Activated T-cell treated with anti-CD3 and anti-CD28 coated beads for 1 hour (primary cell): ENCODE measurements around the gene TMEM50A.
"Not testable (repeated sequence)": the region's sequence is repeated elsewhere in the genome, so short reads cannot be mapped to it uniquely, and the experiment has no call there.

Source experiments
- DNase-seq: peaks from one replicate; pipeline ENCODE4 v3.0.0-alpha.2; 2020; ENCODE audit warnings: low read depth

TMEM50A gene

GRCh38 chr1:25387096-25387495 lies 49.0 kb downstream of the TMEM50A start:
- DNase-seq = not testable (repeated sequence)

DNA sequence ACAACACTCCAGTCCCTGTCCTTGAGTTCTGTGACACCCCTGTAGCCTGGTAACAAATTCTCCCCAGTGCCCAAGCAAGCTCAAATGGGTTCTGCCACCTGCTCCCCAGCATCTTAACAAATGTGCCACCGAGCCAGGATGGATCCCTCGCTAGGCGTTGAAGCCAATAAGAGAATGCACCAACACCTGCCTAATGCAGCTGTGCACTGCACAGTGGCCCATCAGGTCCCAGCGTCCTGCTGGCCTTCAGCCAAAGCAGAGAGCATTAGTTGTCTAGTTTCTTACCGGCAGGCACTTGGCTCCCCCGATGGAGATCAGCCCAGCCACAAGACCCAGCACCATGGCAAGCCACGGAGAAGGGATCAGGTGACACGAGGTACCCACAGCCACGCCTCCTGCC lies 50.6 kb downstream of the TMEM50A start:
- DNase-seq = not testable (repeated sequence)

DNA sequence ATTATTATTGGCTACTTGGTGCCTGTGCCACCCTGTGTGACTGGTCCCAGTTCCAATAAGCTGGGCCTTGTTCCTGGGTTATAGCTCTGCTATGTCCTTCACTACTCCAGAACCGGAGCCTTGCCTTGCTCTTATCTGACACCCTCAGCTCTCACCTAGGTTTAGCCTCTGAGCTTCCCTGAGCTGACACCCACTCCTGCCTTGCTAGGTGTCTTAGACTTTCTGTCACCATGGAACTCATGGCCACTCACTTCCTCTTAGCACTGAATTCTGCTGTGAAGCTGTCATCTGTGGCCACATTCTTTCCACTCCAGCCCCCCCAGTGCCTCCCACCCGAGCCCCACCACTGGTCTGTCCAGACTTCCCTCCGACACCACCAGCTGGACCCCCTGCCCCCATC lies 51.6 kb downstream of the TMEM50A start:
- DNase-seq = not testable (repeated sequence)

DNA sequence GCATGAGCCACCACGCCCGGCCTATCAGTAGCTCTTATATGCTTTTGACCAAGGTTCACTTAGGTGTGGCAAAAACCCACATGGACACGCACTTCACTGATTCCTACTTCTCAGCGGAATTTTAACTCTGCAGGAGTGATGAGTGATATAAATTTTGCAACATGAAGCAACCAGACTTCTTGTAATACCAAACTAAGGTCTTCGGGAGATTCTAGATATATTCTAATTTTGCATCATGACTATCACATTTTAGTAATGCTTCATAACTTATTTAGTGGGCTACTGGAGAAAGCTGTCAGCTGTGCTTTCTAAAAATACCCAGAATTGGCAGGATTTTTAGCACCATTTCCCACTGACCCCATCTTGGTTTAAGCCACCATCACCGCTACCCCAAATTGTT lies 54.7 kb downstream of the TMEM50A start:
- no peak for DNase-seq

GRCh38 chr1:25397549-25397948 lies 59.4 kb downstream of the TMEM50A start:
- DNase-seq = not testable (repeated sequence)

- DNase-seq = not testable (repeated sequence)
Observed at GRCh38 chr1:25398079-25398478, 59.9 kb downstream of the TMEM50A start.

- not testable (repeated sequence) for DNase-seq
Observed at GRCh38 chr1:25402947-25403803, 65.0 kb downstream of the TMEM50A start.

GRCh38 chr1:25405731-25406305 lies 67.7 kb downstream of the TMEM50A start:
- DNase-seq = not testable (repeated sequence)

DNA sequence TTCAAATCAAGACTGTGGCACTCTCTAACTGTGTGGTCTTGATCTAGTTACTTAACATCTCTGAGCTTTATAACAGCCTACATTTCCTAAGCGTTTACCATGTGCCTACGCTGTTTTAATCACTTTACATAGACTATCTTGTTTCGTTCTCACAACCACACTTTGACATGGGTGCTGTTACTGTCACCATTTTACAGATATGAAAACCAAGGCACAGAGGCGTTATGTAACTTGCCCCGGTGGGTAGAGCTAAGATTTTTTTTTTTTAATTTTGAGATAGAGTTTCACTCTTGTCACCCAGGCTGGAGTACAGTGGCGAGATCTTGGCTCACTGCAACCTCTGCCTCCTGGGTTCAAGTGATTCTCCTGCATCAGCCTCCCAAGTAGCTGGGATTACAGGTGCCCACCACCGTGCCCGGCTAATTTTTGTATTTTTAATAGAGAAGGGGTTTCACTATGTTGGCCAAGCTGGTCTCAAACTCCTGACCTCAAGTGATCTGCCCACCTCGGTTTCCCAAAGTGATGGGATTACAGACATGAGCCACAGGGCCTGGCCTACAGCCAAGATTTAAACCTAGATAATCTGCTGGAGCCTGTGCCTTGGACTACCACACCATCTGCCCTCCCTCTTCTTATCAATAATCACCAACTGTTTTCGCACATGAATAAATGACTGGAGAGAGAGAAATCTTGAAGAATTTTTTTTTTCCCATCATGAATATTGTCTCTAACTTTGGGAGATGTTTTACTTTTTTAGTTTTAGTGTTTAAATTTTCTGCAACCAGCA lies 71.7 kb downstream of the TMEM50A start:
- not testable (repeated sequence) for DNase-seq
